B cell (primary cell): ENCODE measurements around the gene MON1B. TPM values are rescaled to one million over a fixed set of nuclear protein-coding genes. Genes with fewer than 3 reads are reported as not detected.

Experiments
- ATAC-seq: fragments of 200-7000 bp; cut with Tn5 transposase; one replicate; pipeline ENCODE4 v1.10.0; 2021; ENCODE audit warnings: low read depth, mild to moderate bottlenecking, moderate number of reproducible peaks, moderate library complexity
- CTCF ChIA-PET: fragments of 350-600 bp; sonication (Branson Sonifier 250); formaldehyde crosslinking; loops from one replicate; lab custom pipeline; 2021; ENCODE audit warnings: antibody characterized with exemption, inconsistent platforms; lab: Charles Lee
- POLR2A ChIA-PET: fragments of 350-600 bp; sonication (Branson Sonifier 250); formaldehyde crosslinking; loops from one replicate; lab custom pipeline; 2021; ENCODE audit warnings: antibody characterized with exemption; lab: Charles Lee
- DNase-seq: peaks from one replicate; pipeline ENCODE4 v3.0.0; 2013
- H2AFZ ChIP-seq: 2 replicates; pipeline ENCODE4 v1.6.1; 2012; ENCODE audit warnings: mild to moderate bottlenecking, low read depth, low read length; ENCODE audit not compliant: insufficient read depth, poor library complexity, severe bottlenecking
- H3K27ac ChIP-seq, 2 donors: 1 replicate in 1 of 2; 2 replicates in 1 of 2; pipeline ENCODE4 v1.5.1; 2012 to 2013; ENCODE audit warnings: low read length in 2 of 2, mild to moderate bottlenecking in 2 of 2, moderate library complexity in 1 of 2
- H3K27me3 ChIP-seq, 4 experiments: fragments of 200-600 bp in 1 of 4; sonication (generic) in 1 of 4; replicated peaks in 1 of 4; 1 replicate in 2 of 4; 2 replicates in 2 of 4; pipeline versions ENCODE4 v1.6.1 to v1.7.0; 2013 to 2016; ENCODE audit warnings: low read length in 3 of 4, mild to moderate bottlenecking in 2 of 4, mixed read lengths in 1 of 4, moderate library complexity in 1 of 4; ENCODE audit not compliant: insufficient read depth in 4 of 4, control insufficient read depth in 3 of 4; ENCODE audit errors: control extremely low read depth in 1 of 4
- H3K36me3 ChIP-seq, 2 experiments: replicated peaks in 1 of 2; 1 replicate in 1 of 2; 2 replicates in 1 of 2; pipeline versions ENCODE4 v1.6.1 to v1.7.1; 2013; ENCODE audit warnings: low read length in 1 of 2; ENCODE audit not compliant: insufficient read depth in 2 of 2, control insufficient read depth in 1 of 2; ENCODE audit errors: control extremely low read depth in 1 of 2, extremely low read depth in 1 of 2
- H3K4me1 ChIP-seq, 2 donors: fragments of 200-600 bp in 1 of 2; sonication (generic) in 1 of 2; 1 replicate in 1 of 2; 2 replicates in 1 of 2; pipeline versions ENCODE4 v1.5.1 to v1.6.1; 2013 to 2017; ENCODE audit warnings: low read length in 2 of 2; ENCODE audit not compliant: control insufficient read depth in 2 of 2, insufficient read depth in 2 of 2
- H3K4me2 ChIP-seq: replicated peaks from 2 replicates; pipeline ENCODE3; 2012; ENCODE audit warnings: mild to moderate bottlenecking, low read depth, low read length; ENCODE audit not compliant: poor library complexity, severe bottlenecking
- H3K4me3 ChIP-seq, 5 experiments: fragments of 200-600 bp in 1 of 5; sonication (generic) in 1 of 5; 1 replicate in 3 of 5; 2 replicates in 2 of 5; pipeline versions ENCODE4 v1.5.1 to v1.7.0; 2011 to 2016; ENCODE audit warnings: low read length in 4 of 5, mild to moderate bottlenecking in 4 of 5, low read depth in 2 of 5, control low read depth in 1 of 5, moderate library complexity in 1 of 5; ENCODE audit not compliant: insufficient read depth in 1 of 5; ENCODE audit errors: control extremely low read depth in 1 of 5, extremely low read depth in 1 of 5
- H3K79me2 ChIP-seq: fragments of 200-600 bp; sonication (generic); one replicate; pipeline ENCODE4 v1.6.0; 2016; ENCODE audit warnings: low read length; ENCODE audit not compliant: control insufficient read depth, insufficient read depth
- H3K9ac ChIP-seq: fragments of 200-600 bp; sonication (generic); 2 replicates; pipeline ENCODE4 v1.6.1; 2017; ENCODE audit warnings: mild to moderate bottlenecking, low read length, moderate library complexity
- H3K9me3 ChIP-seq, 3 donors: one replicate each; pipeline versions ENCODE4 v1.6.1 to v1.7.1; 2013; ENCODE audit warnings: low read length in 2 of 3; ENCODE audit not compliant: control insufficient read depth in 2 of 3, insufficient read depth in 1 of 3; ENCODE audit errors: control extremely low read depth in 1 of 3
- H4K20me1 ChIP-seq: 2 replicates; pipeline ENCODE4 v1.6.0; 2012; ENCODE audit warnings: mild to moderate bottlenecking, low read length; ENCODE audit not compliant: insufficient read depth, control insufficient read depth, poor library complexity, severe bottlenecking
- H3K27ac Mint-ChIP-seq: one replicate; pipeline ENCODE4 v1.8.0; 2021; ENCODE audit warnings: mixed read lengths
- H3K27me3 Mint-ChIP-seq: one replicate; pipeline ENCODE4 v1.8.0; 2021; ENCODE audit warnings: mixed read lengths
- H3K4me1 Mint-ChIP-seq: one replicate; pipeline ENCODE4 v1.8.0; 2021; ENCODE audit warnings: mixed read lengths
- H3K4me3 Mint-ChIP-seq: one replicate; pipeline ENCODE4 v1.8.0; 2021; ENCODE audit warnings: mixed read lengths
- H3K9me3 Mint-ChIP-seq: one replicate; pipeline ENCODE4 v1.8.0; 2022; ENCODE audit warnings: mixed read lengths; ENCODE audit not compliant: insufficient read depth
- CTCF ChIP-seq: fragments of 200-600 bp; IDR thresholded peaks from one replicate; pipeline ENCODE4 v1.8.0; 2022; ENCODE audit warnings: antibody characterized with exemption, mild to moderate bottlenecking
- EZH2 ChIP-seq: IDR thresholded peaks from 2 replicates; pipeline ENCODE4 v1.6.1; 2012; ENCODE audit warnings: borderline replicate concordance, low read depth, mild to moderate bottlenecking, moderate library complexity, low read length; ENCODE audit not compliant: insufficient read depth, poor library complexity, severe bottlenecking
- WGBS: methylation state at CpG from one replicate; pipeline ENCODE4 v1.1.5; 2013; ENCODE audit warnings: missing lambda C conversion rate; ENCODE audit not compliant: insufficient coverage; 5-methylcytosine and 5-hydroxymethylcytosine counted together
- intact Hi-C: fragments of 100-400 bp; cut with micrococcal nuclease; formaldehyde crosslinking; loops from one replicate; pipeline ENCODE4 v1.10.0; 2022
- polyA plus RNA-seq: library from polyadenylated mRNA; depleted of rRNA; stranded (reverse); fragments of >200 nt; gene quantifications from 2 replicates; pipeline ENCODE4 v1.2.3, GENCODE V29; 2012
- total RNA-seq, 2 donors: library from RNA; stranded (reverse); fragments of 120-200 nt in 1 of 2; gene quantifications; 1 replicate in 1 of 2; 2 replicates in 1 of 2; pipeline versions ENCODE4 v1.2.3 to v1.2.4, GENCODE V29; 2013 to 2022

MON1B gene
- total and polyA plus RNA-seq, 2 donors (not counting 1 experiment from before 2014, with no cell fraction given): 35.0 to 79.1 TPM

GRCh38 chr16:77227745-77228144 is 36.8 kb downstream of the MON1B start:
- peaks cover 16% of the 10 kb centered on the region for H3K27me3 Mint-ChIP-seq
- intact Hi-C loops: no loop called here
- H3K9me3 Mint-ChIP-seq: no peaks in the 10 kb centered on the region
- Histone ChIP-seq H3K27me3 (peaks cover 0 to 3% (median 1%) of the 10 kb centered on the region in 4 experiments), H2AFZ (no peak overlapping the region), H4K20me1 (no peaks in the 10 kb centered on the region), H3K79me2 (no peaks in the 10 kb centered on the region), H3K4me1 (no peaks in the 10 kb centered on the region), H3K36me3 (no peaks in the 10 kb centered on the region), H3K27ac (no peak overlapping the region), H3K9me3 (no peaks in the 10 kb centered on the region), H3K4me2 (no peak overlapping the region), H3K4me3 (no peak overlapping the region), H3K9ac (no peak overlapping the region)
- ChIA-PET POLR2A (no interaction called here), CTCF (interaction anchor here (1.0 to 1.2 kb wide), 3 partner anchors 9 to 49 kb away, joined by 3 to 7 read pairs (median 3); no protein-coding TSS in a partner anchor)
- no peak overlapping the region for H3K4me3 Mint-ChIP-seq
- no peak for ATAC-seq
- H3K4me1 Mint-ChIP-seq: no peaks in the 10 kb centered on the region
- TF ChIP-seq CTCF (no peak), EZH2 (no peak)
- 58% methylated on average over 1 of the region's 5 CpGs for WGBS
- H3K27ac Mint-ChIP-seq: no peak overlapping the region
- no peak for DNase-seq

- no peaks in the 10 kb centered on the region for H3K79me2 ChIP-seq
- Mint-ChIP-seq H3K27me3 (peaks cover 39% of the 10 kb centered on the region), H3K27ac (no peak overlapping the region), H3K4me1 (peaks cover under 1% of the 10 kb centered on the region), H3K9me3 (no peaks in the 10 kb centered on the region), H3K4me3 (no peak overlapping the region)
- ATAC-seq (no peak), DNase-seq (no peak)
- 60% methylated on average over 1 of the region's 3 CpGs for WGBS
- H3K36me3 ChIP-seq: no peaks in the 10 kb centered on the region
- intact Hi-C loops: no loop called here
- H3K9me3 ChIP-seq: no peaks in the 10 kb centered on the region
- H3K4me2 ChIP-seq: no peak overlapping the region
- H4K20me1 ChIP-seq: no peaks in the 10 kb centered on the region
- peaks cover 0 to under 1% of the 10 kb centered on the region in 2 donors for H3K4me1 ChIP-seq
- no peak overlapping the region for H3K27ac ChIP-seq
- TF ChIP-seq EZH2 (no peak), CTCF (no peak)
- CTCF ChIA-PET: interaction anchor here (1.8 kb wide), 1 partner anchor 353 kb away, joined by 4 read pairs; no protein-coding TSS in a partner anchor
- POLR2A ChIA-PET: no interaction called here
- no peak overlapping the region for H2AFZ ChIP-seq
- peaks cover 0 to 3% (median 3%) of the 10 kb centered on the region in 4 experiments for H3K27me3 ChIP-seq
- no peak overlapping the region for H3K9ac ChIP-seq
- H3K4me3 ChIP-seq: no peak overlapping the region
Observed at GRCh38 chr16:77231047-77231446, 40.1 kb downstream of the MON1B start.
